CD1c-positive myeloid dendritic cell (primary cell): ENCODE data around the gene SLAMF6.
A peak's percentile ranks its signal among the peaks of the same experiment; 100 is the strongest.

Source experiments
- DNase-seq: peaks from one replicate; pipeline ENCODE4 v3.0.0-alpha.2; 2016; ENCODE audit errors: extremely low spot score

Gene SLAMF6

GRCh38 chr1:160467576-160467975 is 55.5 kb downstream of the SLAMF6 start:
- peak; percentile 7 for DNase-seq

GRCh38 chr1:160466961-160467360 is 56.1 kb downstream of the SLAMF6 start:
- peak; percentile 78 for DNase-seq

GRCh38 chr1:160465123-160465522 is 57.9 kb downstream of the SLAMF6 start:
- no peak for DNase-seq

- no peak for DNase-seq
These were observed 62.3 kb downstream of the SLAMF6 start for GRCh38 chr1:160460683-160461287.

- no peak for DNase-seq
These were observed 62.8 kb downstream of the SLAMF6 start for GRCh38 chr1:160460214-160460642.

GRCh38 chr1:160459687-160460086 is 63.4 kb downstream of the SLAMF6 start:
- DNase-seq = no peak

GRCh38 chr1:160459056-160459455 is 64.0 kb downstream of the SLAMF6 start:
- DNase-seq = no peak

GRCh38 chr1:160455153-160455517 is 67.9 kb downstream of the SLAMF6 start:
- no peak for DNase-seq

- DNase-seq = no peak
These were observed 68.5 kb downstream of the SLAMF6 start for GRCh38 chr1:160454371-160455152.

- no peak for DNase-seq
These were observed 69.6 kb downstream of the SLAMF6 start for GRCh38 chr1:160453443-160453842.

GRCh38 chr1:160451859-160452232 is 71.2 kb downstream of the SLAMF6 start:
- DNase-seq = no peak

GRCh38 chr1:160451119-160451858 is 71.8 kb downstream of the SLAMF6 start:
- DNase-seq = no peak

GRCh38 chr1:160449494-160449893 is 73.6 kb downstream of the SLAMF6 start:
- no peak for DNase-seq

- no peak for DNase-seq
These were observed 76.0 kb downstream of the SLAMF6 start for GRCh38 chr1:160446945-160447600.

- no peak for DNase-seq
These were observed 83.3 kb downstream of the SLAMF6 start for GRCh38 chr1:160439718-160440117.

GRCh38 chr1:160438935-160439334 is 84.1 kb downstream of the SLAMF6 start:
- no peak for DNase-seq

GRCh38 chr1:160438317-160438918 is 84.6 kb downstream of the SLAMF6 start:
- DNase-seq = no peak

- DNase-seq = peak; percentile 23
These were observed 85.4 kb downstream of the SLAMF6 start for GRCh38 chr1:160437432-160438316.

- no peak for DNase-seq
These were observed 86.1 kb downstream of the SLAMF6 start for GRCh38 chr1:160436966-160437365.
